Prostate gland (tissue), 2 donors: ENCODE data around the gene ARPP21.

Experiments
- POLR2A ChIP-seq: fragments of 450-650 bp; IDR thresholded peaks from one replicate; pipeline ENCODE4 v1.6.1; 2016; ENCODE audit warnings: antibody characterized with exemption, mild to moderate bottlenecking
- TF ChIP-seq, protein P1 (sequence below), 4 experiments: fragments of 200-600 bp in 2 of 4; fragments of 450-650 bp in 2 of 4; sonication (generic) in 2 of 4; IDR thresholded peaks; 1 replicate in 3 of 4; 2 replicates in 1 of 4; pipeline ENCODE4 v1.5.1; 2016 to 2019; ENCODE audit warnings: antibody characterized with exemption in 4 of 4, mild to moderate bottlenecking in 2 of 4, moderate library complexity in 2 of 4

DNA sequence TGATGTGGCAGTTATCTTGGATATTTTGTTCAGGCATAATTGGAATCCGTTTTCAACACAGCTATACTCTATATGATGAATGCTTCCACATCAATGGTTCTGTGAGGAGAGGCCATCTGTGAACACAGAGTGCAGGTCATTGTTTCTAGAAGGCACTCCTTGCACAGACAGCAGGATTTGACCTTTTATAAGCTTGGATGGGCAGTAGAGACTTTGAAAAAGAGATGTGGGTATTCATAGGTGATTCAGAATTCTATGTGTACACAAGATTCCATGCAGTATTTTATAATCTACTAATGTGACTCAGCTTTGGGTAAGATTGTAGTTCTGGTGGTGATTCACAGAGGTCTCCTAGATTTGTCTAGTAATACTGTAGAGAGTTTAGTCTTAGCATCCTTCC is 12.5 kb downstream of the ARPP21 start:
- TF ChIP-seq, protein P1, sequence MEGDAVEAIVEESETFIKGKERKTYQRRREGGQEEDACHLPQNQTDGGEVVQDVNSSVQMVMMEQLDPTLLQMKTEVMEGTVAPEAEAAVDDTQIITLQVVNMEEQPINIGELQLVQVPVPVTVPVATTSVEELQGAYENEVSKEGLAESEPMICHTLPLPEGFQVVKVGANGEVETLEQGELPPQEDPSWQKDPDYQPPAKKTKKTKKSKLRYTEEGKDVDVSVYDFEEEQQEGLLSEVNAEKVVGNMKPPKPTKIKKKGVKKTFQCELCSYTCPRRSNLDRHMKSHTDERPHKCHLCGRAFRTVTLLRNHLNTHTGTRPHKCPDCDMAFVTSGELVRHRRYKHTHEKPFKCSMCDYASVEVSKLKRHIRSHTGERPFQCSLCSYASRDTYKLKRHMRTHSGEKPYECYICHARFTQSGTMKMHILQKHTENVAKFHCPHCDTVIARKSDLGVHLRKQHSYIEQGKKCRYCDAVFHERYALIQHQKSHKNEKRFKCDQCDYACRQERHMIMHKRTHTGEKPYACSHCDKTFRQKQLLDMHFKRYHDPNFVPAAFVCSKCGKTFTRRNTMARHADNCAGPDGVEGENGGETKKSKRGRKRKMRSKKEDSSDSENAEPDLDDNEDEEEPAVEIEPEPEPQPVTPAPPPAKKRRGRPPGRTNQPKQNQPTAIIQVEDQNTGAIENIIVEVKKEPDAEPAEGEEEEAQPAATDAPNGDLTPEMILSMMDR (IDR thresholded peaks at IDR 0.05), result no peak
- TF ChIP-seq POLR2A, result no peak
